Endothelial cell of umbilical vein (primary cell): ENCODE measurements around the gene NLRP6.

Source experiments
- EZH2 ChIP-seq: IDR thresholded peaks from 2 replicates; pipeline ENCODE4 v1.6.1; 2012; ENCODE audit warnings: borderline replicate concordance, low read depth, mild to moderate bottlenecking, moderate library complexity, low read length, inconsistent platforms; ENCODE audit not compliant: severe bottlenecking
- GATA2 ChIP-seq: IDR thresholded peaks from 2 replicates; pipeline ENCODE4 v1.7.0; 2011; ENCODE audit warnings: low read depth, mild to moderate bottlenecking, moderate library complexity, mixed read lengths, low read length; ENCODE audit not compliant: insufficient read length, insufficient read depth
- MAX ChIP-seq: IDR thresholded peaks from 2 replicates; pipeline ENCODE4 v1.6.1; 2011; ENCODE audit not compliant: insufficient read depth, insufficient read length
- POLR2A ChIP-seq: IDR thresholded peaks from 2 replicates; pipeline ENCODE4 v1.6.1; 2012; ENCODE audit warnings: low read depth, mild to moderate bottlenecking, control low read depth, low read length
- POLR2AphosphoS5 ChIP-seq: IDR thresholded peaks from 2 replicates; pipeline ENCODE4 v1.6.1; 2012; ENCODE audit warnings: low read depth, mild to moderate bottlenecking, control low read depth, low read length, moderate library complexity; ENCODE audit not compliant: insufficient read depth
- TF ChIP-seq, protein P1 (sequence below), 2 donors: IDR thresholded peaks; 1 replicate in 1 of 2; 2 replicates in 1 of 2; pipeline ENCODE4 v1.5.1; 2011; ENCODE audit warnings: low read length in 2 of 2, mild to moderate bottlenecking in 2 of 2, moderate library complexity in 2 of 2, control low read depth in 1 of 2, inconsistent platforms in 1 of 2, low read depth in 1 of 2; ENCODE audit not compliant: insufficient read depth in 1 of 2; ENCODE audit errors: extremely low read depth in 1 of 2

DNA sequence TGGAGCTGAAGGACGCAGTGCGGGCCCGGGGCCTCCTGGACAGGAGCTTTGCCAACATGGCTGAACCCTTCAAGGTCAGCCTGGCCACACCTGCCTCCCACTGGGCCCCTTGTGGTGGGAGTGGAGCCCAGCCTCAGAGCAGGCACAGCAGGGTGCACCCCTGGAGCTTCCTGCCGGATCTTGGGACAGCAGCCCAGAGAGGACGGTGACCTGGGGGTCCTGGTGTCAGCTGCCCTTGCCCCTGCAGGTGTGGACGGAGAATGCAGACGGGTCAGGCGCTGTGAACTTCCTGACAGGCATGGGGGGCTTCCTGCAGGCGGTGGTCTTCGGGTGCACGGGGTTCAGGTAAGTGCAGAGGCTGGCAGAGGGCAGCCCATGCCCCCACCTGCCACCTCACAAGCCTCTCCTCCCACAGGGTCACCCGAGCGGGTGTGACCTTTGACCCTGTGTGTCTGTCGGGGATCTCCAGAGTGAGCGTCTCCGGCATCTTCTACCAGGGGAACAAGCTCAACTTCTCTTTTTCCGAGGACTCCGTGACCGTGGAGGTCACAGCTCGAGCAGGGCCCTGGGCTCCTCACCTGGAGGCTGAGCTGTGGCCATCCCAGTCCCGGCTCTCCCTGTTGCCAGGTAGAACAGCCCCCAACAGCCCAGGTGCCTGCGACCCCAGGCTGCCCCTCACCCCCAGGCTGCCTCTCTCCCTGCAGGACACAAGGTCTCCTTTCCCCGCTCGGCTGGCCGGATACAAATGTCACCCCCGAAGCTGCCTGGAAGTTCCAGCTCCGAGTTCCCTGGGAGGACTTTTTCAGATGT lies 15.8 kb downstream of the NLRP6 start:
- TF ChIP-seq POLR2AphosphoS5 = no peak
- no peak for TF ChIP-seq POLR2A
- TF ChIP-seq, protein P1, sequence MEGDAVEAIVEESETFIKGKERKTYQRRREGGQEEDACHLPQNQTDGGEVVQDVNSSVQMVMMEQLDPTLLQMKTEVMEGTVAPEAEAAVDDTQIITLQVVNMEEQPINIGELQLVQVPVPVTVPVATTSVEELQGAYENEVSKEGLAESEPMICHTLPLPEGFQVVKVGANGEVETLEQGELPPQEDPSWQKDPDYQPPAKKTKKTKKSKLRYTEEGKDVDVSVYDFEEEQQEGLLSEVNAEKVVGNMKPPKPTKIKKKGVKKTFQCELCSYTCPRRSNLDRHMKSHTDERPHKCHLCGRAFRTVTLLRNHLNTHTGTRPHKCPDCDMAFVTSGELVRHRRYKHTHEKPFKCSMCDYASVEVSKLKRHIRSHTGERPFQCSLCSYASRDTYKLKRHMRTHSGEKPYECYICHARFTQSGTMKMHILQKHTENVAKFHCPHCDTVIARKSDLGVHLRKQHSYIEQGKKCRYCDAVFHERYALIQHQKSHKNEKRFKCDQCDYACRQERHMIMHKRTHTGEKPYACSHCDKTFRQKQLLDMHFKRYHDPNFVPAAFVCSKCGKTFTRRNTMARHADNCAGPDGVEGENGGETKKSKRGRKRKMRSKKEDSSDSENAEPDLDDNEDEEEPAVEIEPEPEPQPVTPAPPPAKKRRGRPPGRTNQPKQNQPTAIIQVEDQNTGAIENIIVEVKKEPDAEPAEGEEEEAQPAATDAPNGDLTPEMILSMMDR (IDR thresholded peaks at IDR 0.05; ENCODE audit: extremely low read depth in 1 of 2, insufficient read depth in 1 of 2, low read depth in 1 of 2, low read length in 2 of 2) = no peak
- no peak for TF ChIP-seq EZH2
- no peak for TF ChIP-seq MAX
- TF ChIP-seq GATA2 = no peak
